G401 (cell line): ENCODE measurements around the gene MRPL14. TPM values are rescaled to one million over a fixed set of nuclear protein-coding genes. Genes with fewer than 3 reads are reported as not detected.
"Not testable (repeated sequence)": the region's sequence is repeated elsewhere in the genome, so short reads cannot be mapped to it uniquely, and the experiment has no call there.

Experiments
- DNase-seq: peaks from one replicate; pipeline ENCODE4 v3.0.0-alpha.2; 2015; ENCODE audit warnings: low spot score
- in situ Hi-C: cut with HindIII; loops from 2 replicates; pipeline ENCODE4 v1.10.0; 2016; ENCODE audit warnings: low sequenced_read_pairs, mixed read lengths
- total RNA-seq: library from RNA; depleted of rRNA; stranded (reverse); fragments of >200 nt; shearing (Covaris generic); gene quantifications from 2 replicates; pipeline ENCODE4 v1.2.3, GENCODE V29; 2014

Gene MRPL14
- total RNA-seq, 1 experiment from 2014 or later, result 76.4 TPM

DNA sequence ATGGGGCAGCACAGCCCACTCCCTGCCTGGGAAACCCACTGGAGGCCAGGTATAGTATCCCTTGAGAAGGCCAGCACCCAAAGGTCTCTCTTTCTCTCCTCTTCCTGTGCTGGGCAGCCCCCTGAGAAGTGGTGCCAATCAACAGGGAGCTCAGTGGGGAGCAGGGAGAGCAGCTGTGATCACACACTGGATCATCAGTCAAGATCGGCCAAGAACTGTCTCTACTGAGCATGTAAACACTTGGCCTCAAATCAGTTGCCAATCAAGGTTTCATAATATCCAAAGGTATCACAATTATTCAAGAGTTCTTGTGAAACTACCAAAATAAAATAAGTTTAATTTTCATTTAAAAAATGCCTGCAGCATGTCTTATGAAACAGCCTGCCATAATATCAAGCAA is 18.8 kb downstream of the MRPL14 start:
- in situ Hi-C loops, result no loop called here

DNA sequence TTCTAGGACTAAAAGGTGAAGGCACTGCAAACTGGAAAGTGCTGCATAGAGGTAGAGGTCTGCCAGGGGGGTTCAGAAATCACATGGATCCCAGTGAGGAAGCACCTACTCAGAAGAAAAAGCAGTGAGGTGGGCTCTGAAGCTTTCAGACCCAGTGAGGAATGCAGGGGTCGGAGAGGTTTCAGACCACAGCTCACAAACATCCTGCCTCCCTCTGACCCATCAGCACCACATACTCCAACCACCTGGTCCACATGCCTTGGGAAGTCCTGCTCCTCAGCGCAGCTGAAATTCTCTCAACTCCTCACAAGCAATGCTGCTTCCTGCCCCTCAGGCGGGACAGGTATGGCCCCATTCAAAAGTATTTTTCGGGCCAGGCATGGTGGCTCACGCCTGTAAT is 20.2 kb downstream of the MRPL14 start:
- in situ Hi-C loops, result no loop called here
- no peak for DNase-seq

More for the DNA sequence above, 18.8 kb downstream of the MRPL14 start:
- DNase-seq, result no peak

DNA sequence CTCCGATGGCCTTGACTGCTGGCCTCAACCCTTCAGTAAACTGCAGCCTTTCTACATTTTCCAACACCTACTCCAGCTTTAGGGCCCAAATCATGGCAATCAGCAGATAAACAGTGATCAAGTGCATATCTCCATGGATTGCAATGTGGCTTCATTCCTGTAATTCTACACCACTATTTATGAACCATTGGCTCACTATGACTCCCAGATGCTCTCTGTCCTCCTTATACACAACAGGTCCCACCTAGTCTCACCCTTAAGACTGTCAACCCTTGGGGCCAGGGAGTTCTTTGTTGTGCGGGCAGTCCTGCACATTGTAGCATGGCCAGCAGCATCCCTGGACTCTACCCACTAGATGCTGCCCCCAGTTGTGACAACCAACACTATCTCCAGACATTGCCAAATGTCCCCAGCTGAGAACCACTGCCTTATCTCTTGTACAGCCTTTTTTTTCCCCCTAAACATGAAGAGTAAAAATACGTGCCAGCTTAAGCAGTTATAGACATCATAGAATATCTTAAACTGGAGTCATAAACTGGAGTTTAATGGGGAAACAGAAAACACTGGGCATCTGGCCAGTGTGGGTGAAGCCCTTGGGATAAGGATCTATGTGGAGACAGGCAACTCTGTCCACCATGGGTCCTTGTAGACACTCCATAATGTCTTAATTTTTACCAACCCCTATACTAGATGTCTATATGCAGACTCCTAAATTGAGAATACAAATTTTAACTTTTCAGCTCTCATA is 21.1 kb downstream of the MRPL14 start:
- no peak for DNase-seq
- in situ Hi-C loops, result no loop called here

DNA sequence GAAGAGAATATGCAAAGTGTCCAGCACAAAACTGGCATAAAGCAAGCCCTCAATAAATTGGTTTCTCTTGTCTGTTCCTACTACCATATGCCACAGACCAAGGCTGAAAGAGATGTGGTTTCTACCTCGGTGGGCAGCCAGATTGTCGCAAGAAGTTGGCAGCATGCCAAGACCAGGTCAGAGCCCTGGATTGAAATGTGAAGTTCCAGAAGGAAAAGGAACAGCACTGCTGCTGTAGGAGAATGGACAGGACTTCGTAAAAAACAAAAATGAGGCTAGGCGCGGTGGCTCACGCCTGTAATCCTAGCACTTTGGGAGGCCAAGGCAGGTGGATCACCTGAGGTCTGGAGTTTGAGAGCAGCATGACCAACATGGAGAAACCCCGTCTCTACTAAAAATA is 22.1 kb downstream of the MRPL14 start:
- peak; percentile 74 for DNase-seq

DNA sequence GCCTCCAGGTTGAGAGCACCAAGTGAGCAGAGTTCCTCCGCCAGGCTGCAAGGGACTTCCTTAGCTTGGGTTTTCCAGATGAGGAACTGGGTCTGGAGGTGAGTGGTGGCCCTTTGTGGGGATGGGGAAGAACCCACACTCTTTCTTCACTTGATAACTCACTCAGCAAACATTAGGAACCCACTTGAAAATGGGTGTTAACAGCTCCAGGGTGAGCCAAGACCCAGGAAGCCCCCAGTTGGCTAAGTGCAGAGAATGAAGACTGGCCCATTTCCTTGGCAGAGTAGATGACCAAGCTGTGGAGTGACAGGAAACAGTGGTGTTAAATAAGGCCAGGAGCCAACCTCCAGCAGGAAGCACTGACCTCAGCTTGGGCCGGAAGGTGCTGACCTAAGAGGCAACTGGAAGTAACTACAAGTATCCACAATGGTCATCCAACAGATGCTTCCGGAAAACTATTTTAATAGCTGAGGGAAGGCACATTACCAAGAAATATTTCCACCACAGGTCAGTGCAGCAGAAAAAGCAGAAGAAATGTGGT is 22.7 kb downstream of the MRPL14 start:
- in situ Hi-C loops, result loop anchor here (5.0 kb wide), 1 partner anchor 48 kb away; no protein-coding TSS in a partner anchor
- DNase-seq, result no peak

More for the DNA sequence above, 22.1 kb downstream of the MRPL14 start:
- in situ Hi-C loops, result no loop called here

DNA sequence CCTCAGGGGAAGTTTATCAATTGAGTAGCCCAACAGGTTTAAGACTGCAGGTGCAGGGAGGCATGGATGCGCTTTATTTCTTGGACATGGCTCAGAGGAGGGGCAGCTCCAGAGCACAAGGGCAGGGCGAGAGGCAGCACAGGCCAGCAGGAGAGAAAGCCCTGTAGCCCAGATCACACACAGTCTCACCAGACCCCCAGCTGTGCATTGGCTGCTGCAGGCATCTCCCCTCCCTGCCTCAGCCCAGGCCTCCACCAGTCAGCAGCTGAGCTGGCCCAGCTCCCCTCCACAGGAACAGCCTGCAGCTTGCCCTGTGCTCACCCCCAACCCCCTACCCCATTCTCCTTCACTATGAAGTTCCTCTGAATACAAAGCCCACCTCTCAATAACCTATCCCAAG is 24.7 kb downstream of the MRPL14 start:
- DNase-seq, result no peak
- in situ Hi-C loops, result loop anchor here (5.0 kb wide), 1 partner anchor 50 kb away; no protein-coding TSS in a partner anchor

DNA sequence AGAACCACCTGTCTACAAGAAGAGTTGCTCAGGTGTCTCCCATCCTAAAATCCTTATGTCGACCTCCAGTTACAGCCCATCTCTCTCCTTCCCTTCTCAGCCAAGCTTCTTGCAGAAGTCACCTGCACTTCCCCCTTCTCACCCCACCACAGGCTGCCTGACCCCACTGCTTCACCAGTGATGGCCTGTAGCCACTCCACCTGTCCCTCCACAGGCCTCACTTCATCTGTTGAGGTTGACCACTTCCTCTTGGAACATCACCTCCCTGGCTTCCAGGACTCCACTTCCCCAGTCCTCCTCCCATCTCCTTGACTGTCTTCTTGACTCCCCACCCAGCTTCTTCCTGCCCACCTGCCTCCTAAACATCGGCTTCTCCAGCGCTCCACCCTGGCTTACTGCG is 25.4 kb downstream of the MRPL14 start:
- no peak for DNase-seq
- in situ Hi-C loops, result loop anchor here (5.0 kb wide), 1 partner anchor 50 kb away; no protein-coding TSS in a partner anchor

DNA sequence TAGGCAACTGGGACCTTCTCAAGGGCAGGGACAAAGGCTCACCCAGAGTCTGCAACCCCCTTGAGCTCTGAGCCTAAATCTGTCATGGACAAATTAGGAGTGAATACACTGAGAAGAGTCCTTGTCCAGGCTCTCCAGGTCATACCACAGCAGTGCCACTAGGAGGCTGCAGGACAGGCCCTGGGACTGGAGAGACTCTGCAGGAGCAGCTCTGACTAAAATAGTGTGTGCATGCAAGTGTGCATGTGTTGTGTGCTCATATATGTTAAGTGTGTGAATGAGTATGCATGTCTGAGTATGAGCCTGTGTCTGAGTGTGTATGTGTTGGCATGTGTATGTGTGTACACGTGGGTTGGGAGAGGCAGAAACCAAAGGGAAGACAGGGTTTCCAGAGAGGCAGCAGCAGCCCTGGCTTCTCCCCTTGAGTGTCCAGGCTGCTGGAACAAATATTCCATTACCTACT is 27.1 kb downstream of the MRPL14 start:
- peak; percentile 24 for DNase-seq
- in situ Hi-C loops, result loop anchor here (5.0 kb wide), 1 partner anchor 52 kb away; no protein-coding TSS in a partner anchor

DNA sequence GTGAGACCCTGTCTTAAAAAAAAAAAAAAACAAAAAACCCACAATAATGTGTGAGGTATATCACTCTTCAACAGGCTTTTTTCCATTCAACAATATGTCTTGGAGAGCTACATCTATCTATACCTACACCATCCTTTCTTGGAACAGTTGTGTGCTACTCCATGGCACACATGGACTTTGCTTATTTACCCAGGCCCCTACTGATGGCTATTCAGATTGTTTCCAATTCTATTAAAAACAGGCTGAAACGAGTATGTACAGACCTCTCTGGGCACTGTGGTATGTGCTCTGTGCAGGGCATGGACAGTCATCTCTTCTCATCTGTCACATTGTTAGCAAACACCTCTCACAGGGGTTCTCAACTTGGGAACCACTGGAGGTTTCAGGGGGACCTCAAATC is 28.1 kb downstream of the MRPL14 start:
- DNase-seq, result no peak
- in situ Hi-C loops, result loop anchor here (10.0 kb wide), 1 partner anchor 156 kb away; the partner anchor contains the start of gene SLC35B2

DNA sequence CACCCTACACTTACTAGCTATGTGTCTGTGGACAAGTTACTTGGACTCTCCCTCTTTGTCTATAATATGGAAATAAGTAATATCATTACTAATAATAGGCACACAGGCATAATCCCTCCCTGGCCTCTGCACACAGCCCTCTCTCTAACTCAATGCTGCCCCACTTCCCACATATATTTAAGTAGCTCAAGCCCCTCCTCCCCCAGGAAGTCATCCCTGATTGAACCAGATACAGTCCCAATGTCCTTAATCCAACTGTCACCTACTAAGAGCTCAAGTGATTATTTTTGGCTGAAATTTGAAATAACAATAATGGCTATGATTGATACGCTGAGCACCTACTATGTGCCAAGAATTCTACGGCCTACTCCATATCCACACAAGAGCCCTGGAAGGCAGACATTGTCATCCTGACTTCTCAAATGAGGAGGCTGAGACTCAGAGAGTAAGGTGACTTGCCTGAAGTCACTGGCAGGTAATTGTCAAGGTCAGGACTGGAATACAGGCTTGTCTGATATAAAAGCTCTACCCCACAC is 29.4 kb downstream of the MRPL14 start:
- in situ Hi-C loops, result loop anchor here (10.0 kb wide), 1 partner anchor 157 kb away; the partner anchor contains the start of gene SLC35B2

DNA sequence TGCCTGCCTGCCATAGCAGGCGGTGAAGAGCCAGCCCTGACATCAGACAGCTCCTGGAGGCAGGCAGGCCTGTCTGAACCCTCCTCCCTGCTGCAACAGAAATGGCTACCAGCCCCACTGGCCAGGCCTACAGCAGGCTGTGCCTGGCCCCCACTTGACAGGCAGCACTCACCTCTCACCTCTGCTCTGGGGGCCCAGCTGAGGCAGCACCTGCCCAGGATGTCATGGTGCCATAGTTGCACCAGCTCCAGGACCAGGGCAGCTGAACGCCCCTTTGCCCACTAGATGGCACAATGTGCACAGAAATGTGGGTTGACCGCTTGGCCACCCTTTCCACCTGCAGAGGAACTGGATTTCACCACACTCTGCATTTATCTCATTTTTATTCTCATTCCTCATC is 30.6 kb downstream of the MRPL14 start:
- in situ Hi-C loops, result loop anchor here (10.0 kb wide), 1 partner anchor 158 kb away; the partner anchor contains the start of gene SLC35B2
- DNase-seq, result peak; percentile 88

More for the DNA sequence above, 29.4 kb downstream of the MRPL14 start:
- no peak for DNase-seq

DNA sequence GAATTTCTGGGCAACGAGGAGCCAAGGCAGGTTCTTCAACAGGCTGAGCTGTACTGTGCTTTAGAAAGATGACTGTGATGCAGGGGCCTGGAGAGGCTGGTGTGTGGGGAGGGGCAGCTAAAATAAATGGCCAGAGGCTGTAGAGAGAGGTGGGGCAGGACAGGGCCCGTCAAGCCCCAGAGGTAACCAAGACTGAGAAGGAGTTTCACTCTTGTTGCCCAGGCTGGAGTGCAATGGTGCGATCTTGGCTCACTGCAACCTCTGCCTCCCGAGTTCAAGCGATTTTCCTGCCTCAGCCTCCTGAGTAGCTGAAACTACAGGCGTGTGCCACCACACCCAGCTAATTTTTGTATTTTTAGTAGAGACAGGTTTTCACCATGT is 32.0 kb downstream of the MRPL14 start:
- in situ Hi-C loops, result loop anchor here (10.0 kb wide), 1 partner anchor 160 kb away; the partner anchor contains the start of gene SLC35B2
- not testable (repeated sequence) for DNase-seq

DNA sequence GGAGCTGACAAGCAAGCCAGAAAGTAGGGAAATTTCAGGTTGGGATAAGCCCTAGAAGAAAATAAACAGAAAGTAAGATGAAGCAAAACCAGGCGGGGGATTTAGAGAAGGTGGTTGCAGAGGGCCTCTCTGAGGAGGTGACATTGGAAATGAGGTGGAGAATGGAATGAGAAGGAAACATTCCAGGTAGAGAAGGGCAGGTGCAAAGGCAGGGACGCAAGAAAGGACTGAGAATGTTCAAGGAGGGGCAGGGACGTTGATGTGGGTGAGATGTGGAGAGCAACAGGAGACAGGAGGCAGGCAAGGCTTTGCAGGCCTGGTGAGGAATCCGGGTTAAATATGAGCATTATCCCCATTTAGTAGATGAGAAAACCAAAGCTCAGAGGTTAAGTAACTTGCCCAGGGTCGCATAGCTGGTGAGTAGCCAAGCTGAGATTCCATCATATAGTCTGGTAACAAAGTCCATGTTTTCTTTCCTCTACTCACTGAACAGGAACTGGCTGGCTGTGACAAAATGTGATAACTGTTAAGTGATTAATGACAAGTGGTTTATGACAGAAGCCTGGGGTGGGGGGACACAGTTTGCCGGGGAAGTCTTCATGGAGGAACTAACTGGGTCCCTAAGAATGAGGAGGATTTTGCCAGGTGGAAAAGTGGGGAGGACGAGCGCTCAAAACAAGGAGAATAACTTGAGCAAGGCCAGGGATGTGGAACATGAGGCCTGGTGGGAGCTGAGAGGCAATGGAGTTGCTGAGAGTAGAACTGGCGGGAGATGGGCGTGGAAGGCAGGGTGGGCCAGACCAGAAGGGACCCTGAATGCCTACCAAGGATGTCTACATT is 32.6 kb downstream of the MRPL14 start:
- in situ Hi-C loops, result loop anchor here (10.0 kb wide), 1 partner anchor 160 kb away; the partner anchor contains the start of gene SLC35B2
- DNase-seq, result no peak

DNA sequence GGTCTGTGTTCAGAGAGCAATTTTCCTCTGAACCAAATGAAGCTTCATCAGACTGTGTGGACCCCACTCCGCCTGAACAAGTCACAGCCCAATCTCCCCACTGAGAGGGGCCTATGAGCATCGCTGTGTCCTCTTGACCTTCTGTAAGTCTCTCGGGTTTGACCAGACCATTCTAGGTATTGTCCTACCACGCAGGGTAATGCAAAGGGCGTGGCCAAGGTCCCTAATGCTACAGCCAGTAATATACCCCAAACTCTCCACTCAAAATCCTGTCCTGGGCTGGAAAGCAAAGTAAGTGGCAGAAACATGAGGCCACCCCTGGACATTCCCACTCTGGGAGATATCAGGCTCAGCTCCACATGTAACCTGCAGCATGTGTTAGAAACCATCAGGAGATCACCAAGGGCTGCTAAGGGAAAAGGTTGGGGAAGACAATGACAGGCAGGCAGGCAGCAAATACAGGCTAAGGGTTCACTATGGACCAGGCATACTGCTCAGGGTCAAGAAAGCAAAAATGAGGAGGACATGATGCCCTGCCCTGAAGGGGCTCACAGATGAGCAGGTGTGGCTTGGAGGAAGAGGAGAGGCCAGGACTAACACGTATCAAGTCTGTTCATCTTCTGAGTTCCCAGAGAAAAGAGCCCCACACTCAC is 33.4 kb downstream of the MRPL14 start:
- in situ Hi-C loops, result loop anchor here (10.0 kb wide), 1 partner anchor 161 kb away; the partner anchor contains the start of gene SLC35B2

DNA sequence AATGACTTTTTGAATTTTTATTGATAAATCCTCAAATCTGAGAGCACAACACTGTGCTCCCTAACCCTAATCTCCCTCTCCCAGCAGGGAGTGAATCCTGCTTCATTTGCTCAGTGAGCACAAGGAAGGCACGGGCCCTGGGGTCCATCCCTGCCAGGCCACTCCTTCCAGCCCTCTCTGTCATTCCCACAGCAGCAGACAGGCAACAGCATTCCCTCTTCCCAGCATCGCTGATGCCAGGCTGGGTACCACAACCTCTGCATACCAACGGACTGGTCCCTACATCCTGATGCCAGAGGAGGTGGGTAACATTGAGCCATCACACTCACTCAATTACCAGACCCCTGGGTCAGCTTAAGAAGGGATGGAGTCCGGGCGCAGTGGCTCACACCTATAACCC is 34.2 kb downstream of the MRPL14 start:
- in situ Hi-C loops, result loop anchor here (10.0 kb wide), 1 partner anchor 162 kb away; the partner anchor contains the start of gene SLC35B2

More for the DNA sequence above, 33.4 kb downstream of the MRPL14 start:
- DNase-seq, result no peak

DNA sequence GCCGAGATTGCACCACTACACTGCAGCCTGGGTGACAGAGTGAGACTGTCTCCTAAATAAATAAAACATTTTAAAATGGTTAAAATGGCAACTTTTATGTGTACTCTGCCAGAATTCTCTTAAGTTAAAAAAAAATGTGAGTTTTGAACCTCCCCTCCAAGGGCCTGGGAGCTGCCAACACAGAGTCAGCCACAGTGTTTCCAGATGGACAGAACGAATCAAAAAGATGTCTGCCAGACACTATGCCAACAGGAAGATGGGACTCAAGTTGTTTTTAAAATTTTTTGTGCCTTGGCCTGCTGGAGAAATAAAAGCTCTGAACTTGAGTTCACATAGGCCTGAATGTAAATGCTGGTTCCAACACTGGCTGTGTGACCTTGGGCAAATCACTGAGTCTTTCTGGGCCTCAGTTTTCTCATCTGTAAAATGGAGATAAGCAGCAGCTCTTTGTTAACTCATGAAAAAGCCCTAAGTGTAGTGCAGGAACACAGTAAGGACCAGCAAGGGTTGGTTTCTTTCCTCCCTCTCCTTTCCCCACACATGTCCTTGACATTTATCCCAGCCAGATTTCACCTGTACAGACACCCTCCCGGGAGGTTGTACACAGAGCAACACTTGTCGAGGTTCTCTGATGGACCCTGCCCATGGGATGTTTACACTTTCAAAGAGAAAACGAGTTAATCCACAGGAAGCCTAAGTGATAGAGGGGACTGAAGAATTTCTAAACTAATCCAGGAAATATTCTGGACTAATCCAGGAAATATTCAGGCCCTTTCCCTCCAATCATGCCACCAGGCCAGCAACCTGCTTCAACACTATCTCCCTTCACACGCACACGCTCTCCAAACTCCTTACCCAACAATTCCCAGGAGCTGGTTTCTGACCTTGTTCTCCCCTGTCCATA is 35.0 kb downstream of the MRPL14 start:
- in situ Hi-C loops, result loop anchor here (10.0 kb wide), 1 partner anchor 163 kb away; the partner anchor contains the start of gene SLC35B2
- DNase-seq, result no peak

More for the DNA sequence above, 34.2 kb downstream of the MRPL14 start:
- no peak for DNase-seq

DNA sequence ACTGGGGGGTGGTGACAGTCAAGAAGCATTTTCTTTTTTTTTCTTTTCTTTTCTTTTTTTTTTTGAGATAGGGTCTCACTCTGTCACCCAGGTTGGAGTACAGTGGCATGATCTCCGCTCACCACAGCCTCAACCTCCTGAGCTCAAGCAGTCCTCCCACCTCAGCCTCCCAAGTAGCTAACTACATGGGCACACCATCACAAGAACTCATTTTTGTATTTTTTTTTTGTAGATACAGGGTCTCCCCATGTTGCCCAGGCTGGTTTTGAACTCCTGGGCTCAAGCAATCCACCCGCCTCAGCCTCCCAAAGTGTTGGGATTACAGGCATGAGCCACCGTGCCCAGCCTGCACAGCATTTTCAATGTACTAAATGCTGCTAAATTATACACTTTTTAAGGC is 35.9 kb downstream of the MRPL14 start:
- DNase-seq, result not testable (repeated sequence)
- in situ Hi-C loops, result loop anchor here (10.0 kb wide), 1 partner anchor 163 kb away; the partner anchor contains the start of gene SLC35B2
